GM12874 (cell line): ENCODE measurements around the gene ABL1.

ENCODE experiments used
- TF ChIP-seq, protein P1 (sequence below): IDR thresholded peaks from 2 replicates; pipeline ENCODE4 v1.5.1; 2011; ENCODE audit warnings: low read depth, mild to moderate bottlenecking, control low read depth, low read length, moderate library complexity; ENCODE audit not compliant: insufficient read depth

Gene ABL1

DNA sequence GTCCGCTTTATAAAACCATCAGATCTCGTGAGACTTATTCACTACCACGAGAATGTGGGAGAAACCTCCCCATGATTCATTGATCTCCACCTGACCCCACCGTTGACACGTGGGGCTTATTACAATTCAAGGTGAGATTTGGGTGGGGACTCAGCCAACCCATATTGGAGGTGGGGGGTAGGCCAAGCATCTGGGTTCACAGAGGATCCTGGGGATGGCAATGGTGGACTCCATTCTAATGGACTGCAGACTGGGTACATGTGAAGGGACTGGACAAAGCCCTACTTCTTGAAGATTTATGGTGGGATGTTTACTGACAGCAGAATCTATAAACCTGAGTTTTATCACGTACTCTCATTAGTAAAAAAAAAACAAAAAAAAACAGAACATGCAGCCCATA, 46.5 kb downstream of the ABL1 start:
- TF ChIP-seq, protein P1, sequence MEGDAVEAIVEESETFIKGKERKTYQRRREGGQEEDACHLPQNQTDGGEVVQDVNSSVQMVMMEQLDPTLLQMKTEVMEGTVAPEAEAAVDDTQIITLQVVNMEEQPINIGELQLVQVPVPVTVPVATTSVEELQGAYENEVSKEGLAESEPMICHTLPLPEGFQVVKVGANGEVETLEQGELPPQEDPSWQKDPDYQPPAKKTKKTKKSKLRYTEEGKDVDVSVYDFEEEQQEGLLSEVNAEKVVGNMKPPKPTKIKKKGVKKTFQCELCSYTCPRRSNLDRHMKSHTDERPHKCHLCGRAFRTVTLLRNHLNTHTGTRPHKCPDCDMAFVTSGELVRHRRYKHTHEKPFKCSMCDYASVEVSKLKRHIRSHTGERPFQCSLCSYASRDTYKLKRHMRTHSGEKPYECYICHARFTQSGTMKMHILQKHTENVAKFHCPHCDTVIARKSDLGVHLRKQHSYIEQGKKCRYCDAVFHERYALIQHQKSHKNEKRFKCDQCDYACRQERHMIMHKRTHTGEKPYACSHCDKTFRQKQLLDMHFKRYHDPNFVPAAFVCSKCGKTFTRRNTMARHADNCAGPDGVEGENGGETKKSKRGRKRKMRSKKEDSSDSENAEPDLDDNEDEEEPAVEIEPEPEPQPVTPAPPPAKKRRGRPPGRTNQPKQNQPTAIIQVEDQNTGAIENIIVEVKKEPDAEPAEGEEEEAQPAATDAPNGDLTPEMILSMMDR = no peak

DNA sequence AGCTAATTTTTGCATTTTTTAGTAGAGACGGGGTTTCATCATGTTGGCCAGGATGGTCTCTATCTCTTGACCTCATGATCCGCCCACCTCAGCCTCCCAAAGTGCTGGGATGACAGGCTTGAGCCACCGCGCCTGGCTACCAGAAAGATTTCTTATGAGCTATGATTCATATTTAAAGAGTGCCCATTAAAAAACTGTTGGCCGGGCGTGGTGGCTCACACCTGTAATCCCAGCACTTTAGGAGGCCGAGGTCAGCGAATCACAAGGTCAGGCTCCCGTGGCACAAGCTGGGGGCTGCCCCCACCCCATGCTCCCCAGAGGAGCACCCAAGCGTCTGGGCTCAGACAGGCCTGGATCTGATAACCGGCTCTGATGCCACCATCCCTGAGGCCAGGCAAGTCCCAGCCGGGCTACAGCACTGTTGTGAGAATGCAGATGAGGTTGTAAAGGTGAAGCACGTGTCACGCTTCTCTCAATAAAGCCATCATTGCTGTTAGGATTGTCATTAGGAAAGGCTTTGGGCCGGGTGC, 47.7 kb downstream of the ABL1 start:
- TF ChIP-seq, protein P1 = no peak

DNA sequence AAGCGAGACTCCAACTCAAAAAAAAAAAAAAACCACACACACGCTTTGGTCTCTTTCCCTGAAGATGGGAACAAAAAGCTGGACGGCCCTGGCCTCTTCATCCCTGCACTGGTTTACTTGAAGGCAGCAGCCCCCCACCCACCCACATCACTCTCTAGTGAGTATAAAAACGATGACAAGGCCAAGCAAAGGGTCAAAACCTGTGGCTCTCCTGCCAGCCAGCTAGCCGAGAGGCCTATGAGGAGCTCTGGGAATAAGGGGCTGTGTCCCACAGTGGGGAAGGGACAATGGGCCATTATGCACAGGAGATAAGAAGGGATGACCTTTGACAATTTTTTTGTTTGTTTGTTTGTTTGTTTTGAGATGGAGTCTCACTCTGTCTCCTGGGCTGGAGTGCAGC, 48.4 kb downstream of the ABL1 start:
- TF ChIP-seq, protein P1 = no peak

DNA sequence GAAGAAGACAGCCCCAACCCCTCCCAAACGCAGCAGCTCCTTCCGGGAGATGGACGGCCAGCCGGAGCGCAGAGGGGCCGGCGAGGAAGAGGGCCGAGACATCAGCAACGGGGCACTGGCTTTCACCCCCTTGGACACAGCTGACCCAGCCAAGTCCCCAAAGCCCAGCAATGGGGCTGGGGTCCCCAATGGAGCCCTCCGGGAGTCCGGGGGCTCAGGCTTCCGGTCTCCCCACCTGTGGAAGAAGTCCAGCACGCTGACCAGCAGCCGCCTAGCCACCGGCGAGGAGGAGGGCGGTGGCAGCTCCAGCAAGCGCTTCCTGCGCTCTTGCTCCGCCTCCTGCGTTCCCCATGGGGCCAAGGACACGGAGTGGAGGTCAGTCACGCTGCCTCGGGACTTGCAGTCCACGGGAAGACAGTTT, 49.1 kb downstream of the ABL1 start:
- TF ChIP-seq, protein P1 = no peak

DNA sequence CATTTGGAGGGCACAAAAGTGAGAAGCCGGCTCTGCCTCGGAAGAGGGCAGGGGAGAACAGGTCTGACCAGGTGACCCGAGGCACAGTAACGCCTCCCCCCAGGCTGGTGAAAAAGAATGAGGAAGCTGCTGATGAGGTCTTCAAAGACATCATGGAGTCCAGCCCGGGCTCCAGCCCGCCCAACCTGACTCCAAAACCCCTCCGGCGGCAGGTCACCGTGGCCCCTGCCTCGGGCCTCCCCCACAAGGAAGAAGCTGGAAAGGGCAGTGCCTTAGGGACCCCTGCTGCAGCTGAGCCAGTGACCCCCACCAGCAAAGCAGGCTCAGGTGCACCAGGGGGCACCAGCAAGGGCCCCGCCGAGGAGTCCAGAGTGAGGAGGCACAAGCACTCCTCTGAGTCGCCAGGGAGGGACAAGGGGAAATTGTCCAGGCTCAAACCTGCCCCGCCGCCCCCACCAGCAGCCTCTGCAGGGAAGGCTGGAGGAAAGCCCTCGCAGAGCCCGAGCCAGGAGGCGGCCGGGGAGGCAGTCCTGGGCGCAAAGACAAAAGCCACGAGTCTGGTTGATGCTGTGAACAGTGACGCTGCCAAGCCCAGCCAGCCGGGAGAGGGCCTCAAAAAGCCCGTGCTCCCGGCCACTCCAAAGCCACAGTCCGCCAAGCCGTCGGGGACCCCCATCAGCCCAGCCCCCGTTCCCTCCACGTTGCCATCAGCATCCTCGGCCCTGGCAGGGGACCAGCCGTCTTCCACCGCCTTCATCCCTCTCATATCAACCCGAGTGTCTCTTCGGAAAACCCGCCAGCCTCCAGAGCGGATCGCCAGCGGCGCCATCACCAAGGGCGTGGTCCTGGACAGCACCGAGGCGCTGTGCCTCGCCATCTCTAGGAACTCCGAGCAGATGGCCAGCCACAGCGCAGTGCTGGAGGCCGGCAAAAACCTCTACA, 49.8 kb downstream of the ABL1 start:
- TF ChIP-seq, protein P1 = no peak

DNA sequence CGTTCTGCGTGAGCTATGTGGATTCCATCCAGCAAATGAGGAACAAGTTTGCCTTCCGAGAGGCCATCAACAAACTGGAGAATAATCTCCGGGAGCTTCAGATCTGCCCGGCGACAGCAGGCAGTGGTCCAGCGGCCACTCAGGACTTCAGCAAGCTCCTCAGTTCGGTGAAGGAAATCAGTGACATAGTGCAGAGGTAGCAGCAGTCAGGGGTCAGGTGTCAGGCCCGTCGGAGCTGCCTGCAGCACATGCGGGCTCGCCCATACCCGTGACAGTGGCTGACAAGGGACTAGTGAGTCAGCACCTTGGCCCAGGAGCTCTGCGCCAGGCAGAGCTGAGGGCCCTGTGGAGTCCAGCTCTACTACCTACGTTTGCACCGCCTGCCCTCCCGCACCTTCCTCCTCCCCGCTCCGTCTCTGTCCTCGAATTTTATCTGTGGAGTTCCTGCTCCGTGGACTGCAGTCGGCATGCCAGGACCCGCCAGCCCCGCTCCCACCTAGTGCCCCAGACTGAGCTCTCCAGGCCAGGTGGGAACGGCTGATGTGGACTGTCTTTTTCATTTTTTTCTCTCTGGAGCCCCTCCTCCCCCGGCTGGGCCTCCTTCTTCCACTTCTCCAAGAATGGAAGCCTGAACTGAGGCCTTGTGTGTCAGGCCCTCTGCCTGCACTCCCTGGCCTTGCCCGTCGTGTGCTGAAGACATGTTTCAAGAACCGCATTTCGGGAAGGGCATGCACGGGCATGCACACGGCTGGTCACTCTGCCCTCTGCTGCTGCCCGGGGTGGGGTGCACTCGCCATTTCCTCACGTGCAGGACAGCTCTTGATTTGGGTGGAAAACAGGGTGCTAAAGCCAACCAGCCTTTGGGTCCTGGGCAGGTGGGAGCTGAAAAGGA, 50.7 kb downstream of the ABL1 start:
- TF ChIP-seq, protein P1 = no peak

DNA sequence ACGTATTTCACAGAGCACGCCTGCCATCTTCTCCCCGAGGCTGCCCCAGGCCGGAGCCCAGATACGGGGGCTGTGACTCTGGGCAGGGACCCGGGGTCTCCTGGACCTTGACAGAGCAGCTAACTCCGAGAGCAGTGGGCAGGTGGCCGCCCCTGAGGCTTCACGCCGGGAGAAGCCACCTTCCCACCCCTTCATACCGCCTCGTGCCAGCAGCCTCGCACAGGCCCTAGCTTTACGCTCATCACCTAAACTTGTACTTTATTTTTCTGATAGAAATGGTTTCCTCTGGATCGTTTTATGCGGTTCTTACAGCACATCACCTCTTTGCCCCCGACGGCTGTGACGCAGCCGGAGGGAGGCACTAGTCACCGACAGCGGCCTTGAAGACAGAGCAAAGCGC, 51.9 kb downstream of the ABL1 start:
- TF ChIP-seq, protein P1 = no peak
